K562 (cell line): ENCODE measurements around the gene LTN1. TPM values are rescaled to one million over a fixed set of nuclear protein-coding genes. Genes with fewer than 3 reads are reported as not detected.

ENCODE experiments used
- CBFA2T3 ChIP-seq: fragments of 450-650 bp; IDR thresholded peaks from 2 replicates; pipeline ENCODE4 v1.6.1; 2017
- DIDO1 ChIP-seq: fragments of 450-650 bp; IDR thresholded peaks from 2 replicates; pipeline ENCODE4 v1.6.1; 2016; ENCODE audit warnings: low read depth, missing biosample characterization, missing genetic modification characterization
- DPF2 ChIP-seq: fragments of 450-650 bp; IDR thresholded peaks from 2 replicates; pipeline ENCODE4 v1.6.1; 2016
- EP400 ChIP-seq: fragments of 450-650 bp; IDR thresholded peaks from 2 replicates; pipeline ENCODE4 v1.6.1; 2017; ENCODE audit warnings: antibody characterized with exemption, mild to moderate bottlenecking, moderate library complexity
- FOXA1 ChIP-seq: fragments of 450-650 bp; IDR thresholded peaks from 2 replicates; pipeline ENCODE4 v1.6.1; 2016; ENCODE audit warnings: mild to moderate bottlenecking, borderline replicate concordance
- HCFC1 ChIP-seq: IDR thresholded peaks from 2 replicates; pipeline ENCODE4 v1.6.1; 2012; ENCODE audit warnings: low read depth, low read length, improper control_type of control experiment
- KDM4B ChIP-seq, 2 experiments: fragments of 450-650 bp in 1 of 2; sonication (generic) in 1 of 2; IDR thresholded peaks; 2 replicates each; pipeline ENCODE4 v1.6.1; 2016 to 2017; ENCODE audit warnings: borderline replicate concordance in 2 of 2, antibody characterized with exemption in 1 of 2, low read depth in 1 of 2, mild to moderate bottlenecking in 1 of 2
- L3MBTL2 ChIP-seq: fragments of 450-650 bp; IDR thresholded peaks from 2 replicates; pipeline ENCODE4 v1.6.1; 2016; ENCODE audit warnings: mild to moderate bottlenecking, moderate library complexity
- MYBL2 ChIP-seq, 2 experiments: fragments of 450-650 bp in 1 of 2; sonication (generic) in 1 of 2; formaldehyde crosslinking in 1 of 2; IDR thresholded peaks; 2 replicates each; pipeline versions ENCODE4 v1.6.1 to v1.8.1; 2017 to 2022; ENCODE audit warnings: borderline replicate concordance in 1 of 2, inconsistent platforms in 1 of 2, low read depth in 1 of 2, mild to moderate bottlenecking in 1 of 2, missing genetic modification reagents in 1 of 2, moderate library complexity in 1 of 2
- NFIC ChIP-seq: fragments of 450-650 bp; IDR thresholded peaks from 2 replicates; pipeline ENCODE4 v1.6.1; 2017; ENCODE audit warnings: mild to moderate bottlenecking, inconsistent platforms
- PTBP1 ChIP-seq: fragments of 200-400 bp; formaldehyde crosslinking; IDR thresholded peaks from 2 replicates; pipeline ENCODE4 v1.6.1; 2017; ENCODE audit warnings: low read depth, low read length
- SAFB ChIP-seq: fragments of 200-400 bp; formaldehyde crosslinking; IDR thresholded peaks from 2 replicates; pipeline ENCODE4 v1.6.1; 2017; ENCODE audit warnings: low read depth, low read length, borderline replicate concordance
- TAF1 ChIP-seq: IDR thresholded peaks from 2 replicates; pipeline ENCODE4 v1.6.1; 2011; ENCODE audit warnings: mild to moderate bottlenecking, low read length, moderate library complexity; ENCODE audit not compliant: insufficient read depth, control insufficient read depth, severe bottlenecking; ENCODE audit errors: extremely low read depth
- ZNF76 ChIP-seq: fragments of 250-450 bp; sonication (Bioruptor Pico); IDR thresholded peaks from 2 replicates; pipeline ENCODE4 v1.4.0; 2020; ENCODE audit warnings: mild to moderate bottlenecking, moderate library complexity, borderline replicate concordance
- polyA plus RNA-seq, 8 experiments: library from polyadenylated mRNA; depleted of rRNA in 4 of 8; stranded (reverse) in 5 of 8; unstranded in 3 of 8; fragments of >200 nt; fragmentation: Nextera tagmentation in 2 of 8; fragmentation: Illumina TruSeq in 1 of 8; extraction: Ambion mirVana in 2 of 8; extraction: Trizol in 1 of 8; gene quantifications; 2 replicates each; pipeline versions ENCODE4 v1.2.1 to v1.2.3, GENCODE V29; 2011 to 2014; ENCODE audit warnings: inconsistent platforms in 1 of 8, missing spikeins in 1 of 8
- total RNA-seq, 7 experiments: library from RNA; depleted of rRNA in 6 of 7; stranded (reverse); fragments of >200 nt in 6 of 7; fragmentation: Illumina TruSeq in 2 of 7; extraction: Trizol in 2 of 7; gene quantifications; 2 replicates each; pipeline versions ENCODE4 v1.2.1 to v1.2.3, GENCODE V29; 2011 to 2021; ENCODE audit warnings: low replicate concordance in 1 of 7
- TF ChIP-seq, protein P1 (sequence below), 2 experiments: fragments of 450-650 bp; IDR thresholded peaks; 2 replicates each; pipeline ENCODE4 v1.6.1; 2018; ENCODE audit warnings: mild to moderate bottlenecking in 2 of 2, low read depth in 1 of 2; ENCODE audit not compliant: partially characterized antibody in 2 of 2
- TF ChIP-seq, protein P2 (sequence below), 2 experiments: fragments of 450-650 bp in 1 of 2; sonication (generic) in 1 of 2; formaldehyde crosslinking in 1 of 2; IDR thresholded peaks in 1 of 2; conservative IDR thresholded peaks in 1 of 2; 2 replicates each; pipeline versions ENCODE4 v1.6.1 to v1.8.1; 2016 to 2023; ENCODE audit warnings: mild to moderate bottlenecking in 2 of 2, moderate library complexity in 2 of 2, inconsistent platforms in 1 of 2, missing genetic modification reagents in 1 of 2

Gene LTN1
- total and polyA plus RNA-seq, 9 of the 15 experiments (the other 6 are each of a cell fraction or from before 2014, with no cell fraction given), result 15.7 to 49.6 (median 28.7) TPM

GRCh38 chr21:29024474-29025327 is 32.0 kb upstream of the LTN1 start, which contains the start of gene USP16 (continued):
- TF ChIP-seq, protein P1, sequence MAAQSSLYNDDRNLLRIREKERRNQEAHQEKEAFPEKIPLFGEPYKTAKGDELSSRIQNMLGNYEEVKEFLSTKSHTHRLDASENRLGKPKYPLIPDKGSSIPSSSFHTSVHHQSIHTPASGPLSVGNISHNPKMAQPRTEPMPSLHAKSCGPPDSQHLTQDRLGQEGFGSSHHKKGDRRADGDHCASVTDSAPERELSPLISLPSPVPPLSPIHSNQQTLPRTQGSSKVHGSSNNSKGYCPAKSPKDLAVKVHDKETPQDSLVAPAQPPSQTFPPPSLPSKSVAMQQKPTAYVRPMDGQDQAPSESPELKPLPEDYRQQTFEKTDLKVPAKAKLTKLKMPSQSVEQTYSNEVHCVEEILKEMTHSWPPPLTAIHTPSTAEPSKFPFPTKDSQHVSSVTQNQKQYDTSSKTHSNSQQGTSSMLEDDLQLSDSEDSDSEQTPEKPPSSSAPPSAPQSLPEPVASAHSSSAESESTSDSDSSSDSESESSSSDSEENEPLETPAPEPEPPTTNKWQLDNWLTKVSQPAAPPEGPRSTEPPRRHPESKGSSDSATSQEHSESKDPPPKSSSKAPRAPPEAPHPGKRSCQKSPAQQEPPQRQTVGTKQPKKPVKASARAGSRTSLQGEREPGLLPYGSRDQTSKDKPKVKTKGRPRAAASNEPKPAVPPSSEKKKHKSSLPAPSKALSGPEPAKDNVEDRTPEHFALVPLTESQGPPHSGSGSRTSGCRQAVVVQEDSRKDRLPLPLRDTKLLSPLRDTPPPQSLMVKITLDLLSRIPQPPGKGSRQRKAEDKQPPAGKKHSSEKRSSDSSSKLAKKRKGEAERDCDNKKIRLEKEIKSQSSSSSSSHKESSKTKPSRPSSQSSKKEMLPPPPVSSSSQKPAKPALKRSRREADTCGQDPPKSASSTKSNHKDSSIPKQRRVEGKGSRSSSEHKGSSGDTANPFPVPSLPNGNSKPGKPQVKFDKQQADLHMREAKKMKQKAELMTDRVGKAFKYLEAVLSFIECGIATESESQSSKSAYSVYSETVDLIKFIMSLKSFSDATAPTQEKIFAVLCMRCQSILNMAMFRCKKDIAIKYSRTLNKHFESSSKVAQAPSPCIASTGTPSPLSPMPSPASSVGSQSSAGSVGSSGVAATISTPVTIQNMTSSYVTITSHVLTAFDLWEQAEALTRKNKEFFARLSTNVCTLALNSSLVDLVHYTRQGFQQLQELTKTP (IDR thresholded peaks at IDR 0.05; ENCODE audit: low read depth in 1 of 2, partially characterized antibody in 2 of 2), result peak in 1 of 2 experiments; percentile 78
- TF ChIP-seq DIDO1 (peak; percentile 95), FOXA1 (no peak), L3MBTL2 (peak; percentile 76), SAFB (peak; percentile 85; the same call in 1 of the 2 replicates), NFIC (peak; percentile 19; the same call in 1 of the 2 replicates), ZNF76 (CRISPR knock-in tag) (no peak), HCFC1 (peak; percentile 88), TAF1 (peak; percentile 64), DPF2 (peak; percentile 43; the same call in 1 of the 2 replicates), EP400 (peak; percentile 97), KDM4B (IDR thresholded peaks at IDR 0.05; ENCODE audit: borderline replicate concordance in 2 of 2, low read depth in 1 of 2) (peak in 1 of 2 experiments; percentile 71; a peak in 1 of 4 replicates), CBFA2T3 (no peak), MYBL2 (IDR thresholded peaks at IDR 0.05; ENCODE audit: low read depth) (peak; percentile 67; the same call in 1 of the 2 replicates), MYBL2 (CRISPR knock-in tag; IDR thresholded peaks at IDR 0.05; ENCODE audit: borderline replicate concordance) (no peak), PTBP1 (peak; percentile 72; the same call in 1 of the 2 replicates)
- TF ChIP-seq, protein P2, sequence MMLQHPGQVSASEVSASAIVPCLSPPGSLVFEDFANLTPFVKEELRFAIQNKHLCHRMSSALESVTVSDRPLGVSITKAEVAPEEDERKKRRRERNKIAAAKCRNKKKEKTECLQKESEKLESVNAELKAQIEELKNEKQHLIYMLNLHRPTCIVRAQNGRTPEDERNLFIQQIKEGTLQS (IDR thresholded peaks at IDR 0.05), result no peak
- TF ChIP-seq, protein P2 (CRISPR knock-in tag; conservative IDR thresholded peaks at IDR 0.05), result 0 out of 2 replicates have a peak, but pooled peaks have one; percentile 32
